Glutamatergic neuron (in vitro differentiated cells): ENCODE measurements around the gene DNMT3A. TPM values are rescaled to one million over a fixed set of nuclear protein-coding genes. Genes with fewer than 3 reads are reported as not detected.
"Not testable (repeated sequence)": the region's sequence is repeated elsewhere in the genome, so short reads cannot be mapped to it uniquely, and the experiment has no call there.

Experiments
- DNase-seq: peaks from one replicate; pipeline ENCODE4 v3.0.0; 2022
- H3K27ac Mint-ChIP-seq: one replicate; pipeline ENCODE4 v1.8.0; 2020; ENCODE audit warnings: mild to moderate bottlenecking, mixed read lengths, inconsistent platforms; ENCODE audit not compliant: unreplicated experiment
- H3K27me3 Mint-ChIP-seq: one replicate; pipeline ENCODE4 v1.8.0; 2020; ENCODE audit warnings: mild to moderate bottlenecking, moderate library complexity, mixed read lengths, inconsistent platforms; ENCODE audit not compliant: unreplicated experiment
- H3K36me3 Mint-ChIP-seq: one replicate; pipeline ENCODE4 v1.8.0; 2020; ENCODE audit warnings: mild to moderate bottlenecking, mixed read lengths, inconsistent platforms; ENCODE audit not compliant: unreplicated experiment
- H3K4me1 Mint-ChIP-seq: one replicate; pipeline ENCODE4 v1.8.0; 2020; ENCODE audit warnings: mild to moderate bottlenecking, low read depth, mixed read lengths, inconsistent platforms; ENCODE audit not compliant: unreplicated experiment
- H3K4me3 Mint-ChIP-seq: one replicate; pipeline ENCODE4 v1.8.0; 2020; ENCODE audit warnings: mild to moderate bottlenecking, mixed read lengths, inconsistent platforms; ENCODE audit not compliant: unreplicated experiment
- H3K9me3 Mint-ChIP-seq: one replicate; pipeline ENCODE4 v1.8.0; 2020; ENCODE audit warnings: mild to moderate bottlenecking, moderate library complexity, mixed read lengths, inconsistent platforms; ENCODE audit not compliant: unreplicated experiment
- CTCF ChIP-seq: fragments of 200-600 bp; sonication (generic); IDR thresholded peaks from one replicate; pipeline ENCODE4 v1.5.0; 2021; ENCODE audit not compliant: partially characterized antibody, unreplicated experiment
- total RNA-seq: library from RNA; stranded (reverse); fragmentation: NEBNext Ultra II Directional; extraction: Animal tissue kit (Norgen Biotek cat#: 25700); gene quantifications from one replicate; pipeline ENCODE4 v1.2.1, GENCODE V29; 2021; ENCODE audit not compliant: unreplicated experiment

DNMT3A gene
- total RNA-seq, 1 donor from 2014 or later: 175 TPM

GRCh38 chr2:25273985-25274535 is 67.7 kb downstream of the DNMT3A start:
- no peak for TF ChIP-seq CTCF
- H3K9me3 Mint-ChIP-seq: peaks cover 8% of the 10 kb centered on the region
- peak overlapping the region; percentile 7 for H3K27ac Mint-ChIP-seq
- H3K4me3 Mint-ChIP-seq: no peak overlapping the region
- H3K36me3 Mint-ChIP-seq: peaks cover 4% of the 10 kb centered on the region
- peaks cover 9% of the 10 kb centered on the region for H3K27me3 Mint-ChIP-seq
- H3K4me1 Mint-ChIP-seq: peaks cover 12% of the 10 kb centered on the region
- DNase-seq: no peak

DNA sequence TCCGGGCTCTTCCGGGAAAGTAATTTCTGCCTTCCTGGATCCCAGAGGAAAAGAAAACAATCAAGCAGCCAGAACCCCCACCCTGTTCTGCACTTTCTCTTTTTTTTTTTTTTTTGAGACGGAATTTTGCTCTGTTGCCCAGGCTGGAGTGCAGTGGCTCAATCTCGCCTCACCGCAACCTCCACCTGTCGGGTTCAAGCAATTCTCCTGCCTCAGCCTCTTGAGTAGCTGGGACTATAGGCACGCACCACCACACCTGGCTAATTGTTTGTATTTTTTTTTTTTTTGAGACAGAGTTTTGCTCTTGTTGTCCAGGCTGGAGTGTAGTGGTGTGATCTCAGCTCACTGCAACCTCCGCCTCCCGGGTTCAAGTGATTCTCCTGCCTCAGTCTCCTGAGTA is 69.0 kb downstream of the DNMT3A start:
- not testable (repeated sequence) for DNase-seq, H3K27me3 Mint-ChIP-seq, H3K9me3 Mint-ChIP-seq, H3K4me1 Mint-ChIP-seq, H3K36me3 Mint-ChIP-seq, H3K4me3 Mint-ChIP-seq, H3K27ac Mint-ChIP-seq

- no peak overlapping the region for H3K4me3 Mint-ChIP-seq
- no peak for DNase-seq
Observed at GRCh38 chr2:25270061-25270460, 71.7 kb downstream of the DNMT3A start.

DNA sequence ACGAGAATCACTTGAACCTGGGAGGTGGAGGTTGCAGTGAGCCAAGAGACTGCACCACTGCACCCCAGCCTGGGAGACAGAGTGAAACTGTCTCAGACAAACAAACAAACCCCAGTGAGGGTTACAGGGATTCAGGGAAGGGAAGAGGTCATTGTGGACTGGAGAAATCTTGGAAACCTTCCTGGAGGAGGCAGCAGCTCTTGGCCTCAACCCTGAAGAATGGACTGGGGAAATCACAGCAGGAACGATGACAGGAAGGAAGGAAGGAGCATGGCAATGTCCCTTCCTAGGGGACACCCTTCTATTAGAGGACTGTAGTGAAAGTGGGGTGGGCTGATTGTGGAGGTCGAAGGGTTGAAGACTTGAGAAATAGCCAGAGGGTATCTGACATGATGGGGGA is 72.5 kb downstream of the DNMT3A start:
- peaks cover 1% of the 10 kb centered on the region for H3K4me1 Mint-ChIP-seq
- DNase-seq: no peak
- no peaks in the 10 kb centered on the region for H3K36me3 Mint-ChIP-seq

More at GRCh38 chr2:25270061-25270460, 71.7 kb downstream of the DNMT3A start:
- H3K36me3 Mint-ChIP-seq: peaks cover 4% of the 10 kb centered on the region
- TF ChIP-seq CTCF: no peak
- peaks cover 3% of the 10 kb centered on the region for H3K27me3 Mint-ChIP-seq
- H3K4me1 Mint-ChIP-seq: peaks cover 1% of the 10 kb centered on the region
- H3K9me3 Mint-ChIP-seq: peaks cover 3% of the 10 kb centered on the region
- no peak overlapping the region for H3K27ac Mint-ChIP-seq

DNA sequence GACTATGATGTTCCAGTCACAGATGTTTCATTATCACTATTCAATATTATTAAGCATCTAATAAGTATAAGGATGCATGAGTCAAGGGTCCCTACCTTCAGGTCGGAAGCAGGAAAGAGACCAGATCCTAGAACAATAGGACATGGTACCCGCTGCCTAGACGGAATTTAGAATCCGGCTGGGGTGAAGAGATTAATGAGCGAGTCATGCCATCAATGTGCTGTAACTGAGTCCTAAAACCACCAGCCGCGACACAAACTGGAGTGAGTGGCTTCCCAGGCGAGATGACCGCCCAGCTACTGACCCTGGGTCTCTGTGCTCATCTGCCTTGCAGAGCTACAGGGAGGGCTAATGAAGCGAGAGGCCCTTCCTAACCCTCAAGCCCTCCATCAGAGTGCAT is 73.6 kb downstream of the DNMT3A start:
- no peak for TF ChIP-seq CTCF
- no peaks in the 10 kb centered on the region for H3K36me3 Mint-ChIP-seq
- no peak for DNase-seq
- H3K27me3 Mint-ChIP-seq: peaks cover 3% of the 10 kb centered on the region
- peaks cover 3% of the 10 kb centered on the region for H3K9me3 Mint-ChIP-seq
- no peak overlapping the region for H3K27ac Mint-ChIP-seq
- no peak overlapping the region for H3K4me3 Mint-ChIP-seq
- H3K4me1 Mint-ChIP-seq: peaks cover 9% of the 10 kb centered on the region

More for the DNA sequence above, 72.5 kb downstream of the DNMT3A start:
- Mint-ChIP-seq H3K4me3 (no peak overlapping the region), H3K9me3 (peaks cover 3% of the 10 kb centered on the region), H3K27ac (no peak overlapping the region), H3K27me3 (peaks cover 2% of the 10 kb centered on the region)
- TF ChIP-seq CTCF: no peak
